CD4-positive, alpha-beta T cell treated with Interleukin-10 for 1 hour (primary cell): ENCODE measurements around the gene ASTN1.

Experiments
- DNase-seq: peaks from one replicate; pipeline ENCODE4 v3.0.0-alpha.2; 2020

ASTN1 gene

DNA sequence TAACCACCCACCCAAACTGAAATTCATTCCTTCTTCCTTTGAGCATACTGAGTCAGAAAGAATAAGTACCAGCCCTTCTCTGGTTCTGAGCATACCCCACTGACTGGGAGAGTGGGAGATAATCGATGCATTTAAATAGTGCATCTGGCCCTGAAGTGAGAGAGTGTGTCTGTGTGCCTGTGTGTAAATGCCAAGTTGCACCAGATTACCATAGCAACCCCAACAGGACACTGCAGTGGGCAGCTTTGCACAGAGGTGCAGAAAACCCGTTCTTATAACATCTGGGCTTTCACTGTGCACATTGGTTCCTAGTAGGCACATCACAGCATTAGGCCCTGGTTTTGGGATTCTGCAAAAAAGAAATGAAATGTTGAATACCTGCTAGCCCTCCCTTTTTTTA is 2.3 kb downstream of the ASTN1 start:
- no peak for DNase-seq

DNA sequence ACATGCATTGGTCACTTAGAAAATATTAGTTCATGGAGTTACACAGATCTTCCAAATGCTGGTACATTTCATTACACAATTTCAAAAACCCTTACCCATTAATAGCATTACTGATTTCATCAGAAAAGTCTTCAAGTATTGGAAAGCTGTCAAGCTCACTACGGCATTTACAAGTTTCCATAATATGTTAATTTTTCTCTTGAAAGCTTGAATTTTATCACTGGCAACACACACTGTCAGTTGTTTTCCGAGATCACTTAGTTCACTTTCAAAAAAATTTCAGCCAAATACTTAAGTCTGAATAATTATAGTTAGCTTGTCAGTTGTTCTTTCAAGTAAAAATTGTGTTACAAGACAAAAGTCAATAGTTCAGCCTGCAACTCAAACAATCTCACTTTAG is 18.0 kb downstream of the ASTN1 start:
- no peak for DNase-seq

DNA sequence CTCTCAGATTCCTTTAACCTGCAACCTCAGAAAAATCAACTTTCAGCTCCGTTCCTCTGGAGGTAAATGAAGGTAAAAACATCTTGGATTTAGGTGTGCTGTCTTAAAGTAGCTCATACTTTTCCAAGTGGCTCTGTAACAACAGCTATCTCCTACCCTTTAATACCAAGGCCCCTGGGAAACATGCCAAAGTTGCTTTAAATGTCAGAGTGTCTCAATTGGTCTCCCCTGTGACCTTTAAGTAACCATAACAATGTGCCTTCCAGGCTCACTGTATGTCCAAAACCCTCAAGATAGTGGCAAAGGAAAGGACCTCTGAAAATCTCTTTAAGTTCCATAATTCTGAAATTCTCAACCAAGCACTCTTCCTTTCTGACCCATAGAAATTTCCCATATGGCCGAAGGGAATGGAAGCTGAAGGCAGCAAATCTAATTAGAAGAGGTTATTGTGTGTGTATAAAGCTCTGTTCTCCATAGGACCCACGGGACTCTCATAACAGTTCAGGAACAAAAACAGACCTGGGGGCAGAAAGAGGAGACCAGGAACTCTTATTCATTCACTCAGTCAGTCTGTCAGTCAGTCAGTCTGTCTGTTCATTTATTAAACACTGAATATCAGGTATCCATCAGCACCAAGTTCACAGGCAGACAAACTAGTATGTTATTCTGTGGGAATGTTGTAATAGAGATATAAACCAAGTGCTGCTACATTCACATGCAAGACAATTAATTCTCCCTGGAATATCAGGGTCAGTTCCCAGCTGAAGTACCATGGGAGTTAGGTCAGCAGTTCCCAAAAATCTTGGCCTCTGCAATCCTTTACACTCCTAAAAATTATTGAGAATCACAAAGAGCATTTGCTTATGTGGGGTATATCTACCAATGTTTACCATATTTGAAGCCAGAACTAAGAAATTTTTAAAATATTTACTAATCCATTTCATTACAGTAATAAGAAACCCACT is 19.1 kb downstream of the ASTN1 start:
- DNase-seq, result no peak

GRCh38 chr1:177142791-177143271 is 21.7 kb downstream of the ASTN1 start:
- no peak for DNase-seq

GRCh38 chr1:177142010-177142409 is 22.5 kb downstream of the ASTN1 start:
- no peak for DNase-seq

DNA sequence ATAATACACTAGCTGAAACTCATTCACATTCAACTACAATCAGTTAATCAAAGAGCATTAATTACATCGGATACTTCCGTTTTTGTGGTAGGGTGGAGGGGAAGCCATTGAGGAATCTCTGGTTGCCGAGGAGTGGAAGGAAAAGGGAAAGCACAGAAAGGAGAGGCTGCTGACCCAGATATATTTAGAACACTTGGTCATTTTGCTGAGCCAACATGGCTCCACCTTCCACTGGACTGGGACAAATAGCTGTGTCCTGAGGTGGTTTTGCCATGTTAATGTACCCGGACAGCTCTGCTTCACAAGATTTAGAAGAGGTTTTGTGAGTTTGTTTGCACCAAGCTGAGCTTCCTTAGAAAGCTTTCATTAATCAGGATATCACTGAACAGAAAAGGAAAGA is 26.2 kb downstream of the ASTN1 start:
- DNase-seq, result no peak

GRCh38 chr1:177137814-177138213 is 26.7 kb downstream of the ASTN1 start:
- no peak for DNase-seq

GRCh38 chr1:177135250-177135649 is 29.3 kb downstream of the ASTN1 start:
- DNase-seq, result no peak

- no peak for DNase-seq
Observed at GRCh38 chr1:177133977-177134538, 30.5 kb downstream of the ASTN1 start.

GRCh38 chr1:177132141-177132540 is 32.4 kb downstream of the ASTN1 start:
- DNase-seq, result no peak

- no peak for DNase-seq
Observed at GRCh38 chr1:177131723-177132122, 32.8 kb downstream of the ASTN1 start.

DNA sequence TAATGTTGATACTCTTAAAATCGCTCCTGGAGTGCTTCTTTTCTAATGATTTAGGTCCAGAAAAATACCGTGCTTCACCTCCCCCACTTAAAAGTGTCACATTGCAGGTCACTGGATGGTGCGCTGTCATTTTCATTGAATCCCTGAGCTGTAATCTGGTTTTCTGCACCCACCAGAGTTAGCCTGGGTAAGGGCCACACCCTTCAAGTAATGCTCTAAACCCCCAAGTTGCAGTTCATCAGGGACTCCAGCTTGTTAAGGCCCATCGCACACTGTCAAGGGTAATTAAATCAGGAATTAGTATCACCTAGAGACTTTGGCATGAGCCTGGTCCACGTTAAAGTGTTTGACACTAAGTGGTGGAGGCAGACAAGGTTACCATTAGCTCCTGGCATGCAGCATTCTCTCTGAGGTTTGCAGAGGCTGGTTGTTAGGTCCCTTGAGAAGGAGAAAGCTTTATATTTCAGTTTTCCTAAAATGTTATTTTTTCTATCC is 34.0 kb downstream of the ASTN1 start:
- no peak for DNase-seq

DNA sequence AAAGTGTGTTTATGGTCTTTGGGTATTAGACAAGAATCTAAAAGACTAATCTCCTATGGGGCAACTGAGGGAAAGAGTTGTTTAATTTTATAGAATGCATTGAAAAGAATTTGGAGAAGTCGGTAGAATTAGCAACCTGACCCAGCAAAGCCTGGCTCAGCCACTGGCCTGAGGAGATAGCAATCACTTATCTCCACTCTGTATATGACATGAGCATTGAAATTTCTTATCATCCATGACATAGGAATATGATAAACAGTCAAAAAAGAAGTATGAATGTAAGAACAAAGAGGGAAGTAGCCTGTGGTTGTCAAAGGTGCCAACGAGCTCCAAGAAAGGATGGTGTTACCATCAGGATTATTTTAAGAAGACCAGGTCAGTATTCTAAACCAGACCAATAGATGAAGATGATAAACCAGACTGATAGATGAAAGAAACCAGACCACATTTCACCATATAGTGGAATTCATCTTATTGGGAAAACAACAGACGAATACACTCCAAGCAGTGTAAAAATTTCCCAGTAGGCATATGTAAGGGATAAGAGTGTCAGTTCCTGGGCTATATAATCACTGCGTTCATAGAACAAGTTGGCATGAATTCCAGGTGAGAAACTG is 35.7 kb downstream of the ASTN1 start:
- DNase-seq, result no peak

DNA sequence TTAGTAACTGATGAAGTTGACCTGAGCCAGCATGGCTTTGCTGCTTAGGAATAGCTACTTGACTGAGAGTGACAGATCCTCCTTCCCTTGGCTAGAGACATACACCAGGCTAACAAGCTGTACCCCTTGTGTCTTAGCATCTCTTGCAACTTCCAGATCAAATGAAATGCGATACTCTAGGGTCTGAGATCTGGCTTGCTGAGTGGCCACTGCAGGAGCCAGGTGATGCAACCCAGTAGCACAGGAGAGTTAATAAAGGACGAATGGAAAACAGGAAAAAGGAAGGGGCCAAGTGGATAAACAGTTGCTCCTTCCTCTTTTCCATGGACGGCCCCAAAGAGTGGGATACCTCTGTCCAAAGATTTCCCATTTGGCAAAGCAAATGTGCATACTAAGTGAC is 38.2 kb downstream of the ASTN1 start:
- DNase-seq, result no peak

GRCh38 chr1:177124577-177125278 is 39.8 kb downstream of the ASTN1 start:
- DNase-seq, result no peak

- no peak for DNase-seq
Observed at GRCh38 chr1:177122461-177123251, 41.9 kb downstream of the ASTN1 start.

GRCh38 chr1:177119311-177119710 is 45.2 kb downstream of the ASTN1 start:
- no peak for DNase-seq

- no peak for DNase-seq
Observed at GRCh38 chr1:177118901-177119300, 45.6 kb downstream of the ASTN1 start.

DNA sequence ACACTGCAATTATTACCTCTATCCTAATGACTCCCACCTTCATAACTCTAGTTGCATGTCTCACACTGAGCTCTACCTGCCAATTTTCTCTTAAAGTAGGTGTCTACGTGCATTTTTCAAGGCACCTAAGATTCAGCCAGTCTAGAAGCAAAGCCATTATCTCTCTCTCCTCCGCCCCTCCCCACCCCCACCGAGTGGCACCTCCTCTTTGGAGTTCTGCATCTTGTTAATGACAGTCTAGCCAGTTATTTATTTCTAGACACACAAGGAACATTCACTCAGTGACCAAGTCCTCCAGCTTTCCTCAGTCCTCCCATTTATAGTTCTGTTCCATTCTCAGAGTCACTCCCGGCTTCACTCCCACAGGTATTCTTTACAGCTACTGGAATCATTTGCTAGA is 47.6 kb downstream of the ASTN1 start:
- no peak for DNase-seq

- no peak for DNase-seq
Observed at GRCh38 chr1:177106614-177107365, 57.7 kb downstream of the ASTN1 start.

DNA sequence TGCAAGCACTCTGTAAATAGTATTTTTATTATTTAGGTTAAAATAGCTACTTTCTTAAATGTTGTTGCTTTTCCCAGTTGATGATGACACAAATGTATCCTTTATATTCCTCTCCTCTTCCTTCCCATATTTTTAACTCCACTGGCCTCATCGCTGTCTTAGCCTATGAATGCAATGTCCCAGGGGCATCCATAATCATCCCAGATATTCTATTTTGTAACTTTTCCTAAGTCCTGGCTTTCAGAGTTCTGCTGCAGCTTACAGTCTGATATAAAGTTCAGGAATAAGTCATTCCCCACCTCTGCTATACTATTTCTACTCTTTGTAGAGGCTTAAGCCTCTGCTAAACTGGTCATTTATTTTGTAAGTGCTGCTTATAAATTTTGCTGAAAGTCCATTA is 58.3 kb downstream of the ASTN1 start:
- DNase-seq, result no peak
